Right cardiac atrium (tissue), 5 donors: ENCODE results near the gene PSMD8. TPM values are rescaled to one million over a fixed set of nuclear protein-coding genes. Genes with fewer than 3 reads are reported as not detected.

Source experiments
- ATAC-seq, 2 donors: fragments of 200-7000 bp; cut with Tn5 transposase; one replicate each; pipeline versions ENCODE4 v1.8.0 to v1.9.1; 2020; ENCODE audit warnings: moderate library complexity in 2 of 2, mild to moderate bottlenecking in 1 of 2
- DNase-seq, 3 donors: peaks; one replicate each; pipeline ENCODE4 v3.0.0-alpha.2; 2020
- H3K27ac ChIP-seq: one replicate; pipeline ENCODE4 v1.5.1; 2013; ENCODE audit warnings: mild to moderate bottlenecking, low read length, control low read depth, moderate library complexity
- H3K27me3 ChIP-seq: one replicate; pipeline ENCODE4 v1.6.1; 2013; ENCODE audit not compliant: control insufficient read depth, insufficient read depth
- H3K4me1 ChIP-seq: one replicate; pipeline ENCODE4 v1.6.1; 2013; ENCODE audit warnings: low read length; ENCODE audit not compliant: control insufficient read depth, insufficient read depth
- H3K4me3 ChIP-seq: one replicate; pipeline ENCODE4 v1.5.1; 2013; ENCODE audit warnings: low read length, control low read depth
- H3K9me3 ChIP-seq: one replicate; pipeline ENCODE4 v1.6.1; 2013; ENCODE audit warnings: low read length; ENCODE audit not compliant: control insufficient read depth
- WGBS: extraction: QIAGEN DNeasy Blood & Tissue Kit; methylation state at CpG from one replicate; pipeline ENCODE4 v1.1.7; 2013; 5-methylcytosine and 5-hydroxymethylcytosine counted together
- intact Hi-C, 4 donors: fragments of 100-400 bp; cut with DNase I; formaldehyde crosslinking; loops; one replicate each; pipeline versions ENCODE4 v1.11.0 to v1.14.0; 2022 to 2023
- polyA plus RNA-seq: library from polyadenylated mRNA; stranded (reverse); fragments of 200-250 nt; gene quantifications from one replicate; pipeline ENCODE4 v1.2.3, GENCODE V29; 2013
- total RNA-seq, 4 donors: library from RNA; stranded (reverse); fragmentation: NEBNext Ultra II Directional; extraction: Animal tissue kit (Norgen Biotek cat#: 25700); gene quantifications; one replicate each; pipeline ENCODE4 v1.2.1, GENCODE V29; 2021
- donor health status: healthy with polysubstance abuse.
- donor health status: DM: no; HTN: yes; CAD: no.
- donor health status: DM: no; HTN: no; CAD: no.
- donor health status: DM: no; HTN: yes; CAD: no; lungs with severe emphysema.
- donor health status: DM: yes; HTN: yes; CAD: no.

The PSMD8 gene
- total and polyA plus RNA-seq, 5 donors: 223 to 311 (median 255) TPM

DNA sequence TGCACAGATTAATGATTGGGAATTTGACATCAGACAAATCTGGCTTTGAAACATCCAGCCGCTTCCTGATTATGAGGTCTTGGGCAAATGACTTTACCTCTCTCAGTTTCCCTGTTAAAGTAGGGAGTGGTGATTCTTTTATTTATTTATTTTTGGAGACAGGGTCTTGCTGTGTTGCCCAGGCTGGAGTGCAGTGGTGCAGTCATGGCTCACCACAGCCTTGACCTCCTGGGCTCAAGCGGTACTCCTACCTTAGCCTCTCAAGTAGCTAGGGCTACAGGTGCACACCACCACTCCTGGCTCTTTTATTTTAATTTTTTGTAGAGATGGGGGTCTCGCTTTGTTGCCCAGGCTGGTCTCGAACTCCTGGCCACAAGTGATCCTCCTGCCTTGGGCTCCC lies 2.7 kb downstream of the PSMD8 start:
- intact Hi-C loops: no loop called here
- no peak overlapping the region for H3K27ac ChIP-seq
- WGBS: 98% methylated on average over 4 of the region's 4 CpGs
- no peak overlapping the region for H3K4me3 ChIP-seq
- H3K4me1 ChIP-seq: peaks cover 5% of the 10 kb centered on the region
- ATAC-seq (no peak), DNase-seq (no peak)
- H3K27me3 ChIP-seq: no peaks in the 10 kb centered on the region
- no peaks in the 10 kb centered on the region for H3K9me3 ChIP-seq

DNA sequence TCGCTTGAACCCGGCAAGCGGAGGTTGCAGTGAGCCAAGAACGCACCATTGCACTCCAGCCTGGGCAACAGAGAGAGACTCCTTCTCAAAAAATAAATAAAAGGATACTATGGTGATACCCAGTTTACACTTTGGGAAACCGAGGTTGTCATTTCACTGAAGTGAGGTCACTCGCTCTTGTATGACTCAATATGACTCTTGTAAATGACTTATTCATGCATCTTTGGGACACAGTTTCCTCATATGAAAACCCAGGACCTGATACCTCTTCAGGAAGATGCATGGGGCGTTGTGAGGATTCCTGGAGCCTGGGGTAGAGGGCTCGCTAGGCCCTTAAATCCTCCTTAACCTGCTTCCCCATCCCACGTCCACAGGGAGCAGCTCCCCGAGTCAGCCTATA lies 4.5 kb downstream of the PSMD8 start:
- Histone ChIP-seq H3K27me3 (no peaks in the 10 kb centered on the region), H3K9me3 (no peaks in the 10 kb centered on the region), H3K4me1 (peaks cover 5% of the 10 kb centered on the region), H3K27ac (no peak overlapping the region), H3K4me3 (no peak overlapping the region)
- intact Hi-C loops: no loop called here
- ATAC-seq: no peak
- WGBS: 95% methylated on average over 10 of the region's 10 CpGs
- DNase-seq: peak in 1 of 3 donors; percentile 7

GRCh38 chr19:38381138-38381537 lies 6.8 kb downstream of the PSMD8 start:
- no peaks in the 10 kb centered on the region for H3K9me3 ChIP-seq
- no peak overlapping the region for H3K4me3 ChIP-seq
- 86% methylated on average over 9 of the region's 9 CpGs for WGBS
- H3K27me3 ChIP-seq: no peaks in the 10 kb centered on the region
- no peak overlapping the region for H3K27ac ChIP-seq
- ATAC-seq (no peak), DNase-seq (peak in 1 of 3 donors; percentile 19)
- peaks cover 2% of the 10 kb centered on the region for H3K4me1 ChIP-seq
- intact Hi-C loops: no loop called here

GRCh38 chr19:38383184-38383583 lies 8.8 kb downstream of the PSMD8 start:
- Histone ChIP-seq H3K27ac (no peak overlapping the region), H3K27me3 (no peaks in the 10 kb centered on the region), H3K4me3 (no peak overlapping the region), H3K4me1 (peaks cover 7% of the 10 kb centered on the region), H3K9me3 (no peaks in the 10 kb centered on the region)
- DNase-seq (peak in 1 of 3 donors; percentile 18), ATAC-seq (no peak)
- WGBS: 88% methylated on average over 10 of the region's 10 CpGs
- intact Hi-C loops: no loop called here

- ATAC-seq (no peak), DNase-seq (peak in 1 of 3 donors; percentile 16)
- no peak overlapping the region for H3K4me3 ChIP-seq
- peaks cover 7% of the 10 kb centered on the region for H3K4me1 ChIP-seq
- intact Hi-C loops: no loop called here
- 99% methylated on average over 2 of the region's 2 CpGs for WGBS
- no peaks in the 10 kb centered on the region for H3K27me3 ChIP-seq
- no peak overlapping the region for H3K27ac ChIP-seq
- no peaks in the 10 kb centered on the region for H3K9me3 ChIP-seq
Measured at GRCh38 chr19:38383743-38384142, 9.4 kb downstream of the PSMD8 start.

- H3K9me3 ChIP-seq: no peaks in the 10 kb centered on the region
- ATAC-seq: no peak
- no peak overlapping the region for H3K4me3 ChIP-seq
- H3K27ac ChIP-seq: no peak overlapping the region
- intact Hi-C loops: no loop called here
- WGBS: 85% methylated on average over 10 of the region's 10 CpGs
- no peaks in the 10 kb centered on the region for H3K27me3 ChIP-seq
- peak in 1 of 3 donors; percentile 19 for DNase-seq
- peaks cover 11% of the 10 kb centered on the region for H3K4me1 ChIP-seq
Measured at GRCh38 chr19:38384209-38385027, 10.0 kb downstream of the PSMD8 start.

GRCh38 chr19:38385057-38385803 lies 10.9 kb downstream of the PSMD8 start:
- Histone ChIP-seq H3K27me3 (no peaks in the 10 kb centered on the region), H3K4me3 (no peak overlapping the region), H3K9me3 (no peaks in the 10 kb centered on the region), H3K4me1 (peaks cover 11% of the 10 kb centered on the region), H3K27ac (no peak overlapping the region)
- intact Hi-C loops: no loop called here
- DNase-seq (peak in 1 of 3 donors; percentile 51), ATAC-seq (no peak)
- 76% methylated on average over 40 of the region's 40 CpGs for WGBS

GRCh38 chr19:38385804-38386257 lies 11.5 kb downstream of the PSMD8 start:
- no peaks in the 10 kb centered on the region for H3K27me3 ChIP-seq
- H3K9me3 ChIP-seq: no peaks in the 10 kb centered on the region
- peak in 2 of 3 donors; percentile 53 to 62 for DNase-seq
- no peak overlapping the region for H3K27ac ChIP-seq
- intact Hi-C loops: no loop called here
- no peak overlapping the region for H3K4me3 ChIP-seq
- ATAC-seq: no peak
- peaks cover 11% of the 10 kb centered on the region for H3K4me1 ChIP-seq
- 63% methylated on average over 40 of the region's 40 CpGs for WGBS

- 50% methylated on average over 61 of the region's 61 CpGs for WGBS
- H3K4me3 ChIP-seq: no peak overlapping the region
- DNase-seq (peak in 2 of 3 donors; percentile 57 to 59), ATAC-seq (no peak)
- peaks cover 11% of the 10 kb centered on the region for H3K4me1 ChIP-seq
- intact Hi-C loops: no loop called here
- H3K9me3 ChIP-seq: no peaks in the 10 kb centered on the region
- H3K27ac ChIP-seq: no peak overlapping the region
- no peaks in the 10 kb centered on the region for H3K27me3 ChIP-seq
Measured at GRCh38 chr19:38386300-38386970, 12.1 kb downstream of the PSMD8 start.

DNA sequence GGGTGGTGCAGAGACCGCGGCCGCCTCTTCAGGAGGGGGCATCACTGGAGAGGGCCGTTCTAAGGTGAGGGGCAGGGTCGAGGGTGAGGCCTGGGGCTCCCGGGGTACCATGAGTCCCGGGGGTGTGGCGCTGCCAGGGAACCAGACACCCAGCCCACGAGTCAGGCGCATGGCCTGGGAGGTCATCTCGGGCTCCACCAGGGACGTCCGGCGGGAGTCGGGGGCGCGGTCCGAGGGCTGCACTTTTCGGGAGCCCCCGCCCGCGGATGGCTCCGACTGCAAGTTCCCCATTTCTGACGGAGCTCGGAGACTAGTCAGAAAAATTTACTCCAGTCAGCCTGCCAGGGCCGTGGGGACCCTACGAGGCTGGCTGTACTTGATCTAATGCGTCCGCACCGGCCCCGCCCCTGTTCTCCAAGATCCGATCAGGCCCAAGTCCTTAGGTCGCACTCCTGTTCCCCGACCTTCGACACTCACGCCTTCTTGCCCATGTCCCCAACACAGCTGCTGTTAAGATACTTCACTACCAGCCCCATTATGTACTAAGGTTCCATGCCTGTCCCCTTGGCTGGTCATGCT lies 12.7 kb downstream of the PSMD8 start:
- ATAC-seq: peak; percentile 1 to 7
- Histone ChIP-seq H3K27ac (no peak overlapping the region), H3K4me1 (peaks cover 11% of the 10 kb centered on the region), H3K27me3 (no peaks in the 10 kb centered on the region), H3K9me3 (no peaks in the 10 kb centered on the region), H3K4me3 (peak overlapping the region; percentile 47)
- intact Hi-C loops: no loop called here
- peak; percentile 48 to 78 (median 76) for DNase-seq
- 8% methylated on average over 36 of the region's 36 CpGs for WGBS
